ENCODE measurements around the gene GPR42. TPM values are rescaled to one million over a fixed set of nuclear protein-coding genes. Genes with fewer than 3 reads are reported as not detected.

GPR42 gene
- total RNA-seq, 6 experiments from 2014 or later: not detected

GRCh38 chr19:35417713-35418534, 47.1 kb downstream of the GPR42 start:
- H3K27ac ChIP-seq: no peak overlapping the region
- H3K4me3 ChIP-seq: no peak overlapping the region
- intact Hi-C loops (cut with DNase I): loop anchor here in 1 of 2 donors (10.0 kb wide), 1 partner anchor 57 kb away; no protein-coding TSS in a partner anchor
- H3K36me3 ChIP-seq: no peaks in the 10 kb centered on the region
- WGBS (ENCODE audit: insufficient coverage, low coverage, low lambda C conversion rate, missing lambda C conversion rate): 48% methylated on average over 4 of the region's 7 CpGs
- ATAC-seq: no peak
- no peak for DNase-seq
- peaks cover 0 to 8% (median 0%) of the 10 kb centered on the region in 4 donors for H3K4me1 ChIP-seq
- H3K27me3 ChIP-seq: no peaks in the 10 kb centered on the region
- H3K9me3 ChIP-seq: no peaks in the 10 kb centered on the region
- TF ChIP-seq POLR2A (IDR thresholded peaks at IDR 0.05) (no peak), CTCF (IDR thresholded peaks at IDR 0.05) (no peak)

- H3K27me3 ChIP-seq: no peaks in the 10 kb centered on the region
- H3K4me3 ChIP-seq: no peak overlapping the region
- peaks cover 0 to 8% (median 0%) of the 10 kb centered on the region in 4 donors for H3K4me1 ChIP-seq
- no peak for DNase-seq
- H3K9me3 ChIP-seq: no peaks in the 10 kb centered on the region
- TF ChIP-seq POLR2A (IDR thresholded peaks at IDR 0.05): no peak
- TF ChIP-seq CTCF (IDR thresholded peaks at IDR 0.05): no peak
- no peak for ATAC-seq
- intact Hi-C loops (cut with DNase I): loop anchor here in 1 of 2 donors (10.0 kb wide), 1 partner anchor 56 kb away; no protein-coding TSS in a partner anchor
- H3K27ac ChIP-seq: no peak overlapping the region
- no CpG with 5 or more reads among the region's 3 CpGs for WGBS (ENCODE audit: insufficient coverage, low coverage, low lambda C conversion rate, missing lambda C conversion rate)
- H3K36me3 ChIP-seq: no peaks in the 10 kb centered on the region
Measured at GRCh38 chr19:35419046-35419445, 48.2 kb downstream of the GPR42 start.

- Histone ChIP-seq H3K9me3 (no peaks in the 10 kb centered on the region), H3K4me1 (peaks cover 0 to 8% (median 0%) of the 10 kb centered on the region in 4 donors), H3K27me3 (no peaks in the 10 kb centered on the region), H3K27ac (peak overlapping the region in 1 of 3 donors; percentile 32), H3K36me3 (no peaks in the 10 kb centered on the region), H3K4me3 (no peak overlapping the region)
- ATAC-seq: no peak
- peak in 1 of 3 donors; percentile 11 for DNase-seq
- intact Hi-C loops (cut with DNase I): loop anchor here in 1 of 2 donors (10.0 kb wide), 1 partner anchor 55 kb away; no protein-coding TSS in a partner anchor
- TF ChIP-seq POLR2A (IDR thresholded peaks at IDR 0.05) (no peak), CTCF (IDR thresholded peaks at IDR 0.05) (no peak)
- WGBS (ENCODE audit: insufficient coverage, low coverage, low lambda C conversion rate, missing lambda C conversion rate): 78% methylated on average over 5 of the region's 5 CpGs
Measured at GRCh38 chr19:35419805-35420204, 48.9 kb downstream of the GPR42 start.

- DNase-seq (peak in 1 of 3 donors; percentile 51), ATAC-seq (no peak)
- no peak overlapping the region for H3K27ac ChIP-seq
- H3K9me3 ChIP-seq: no peaks in the 10 kb centered on the region
- TF ChIP-seq POLR2A (IDR thresholded peaks at IDR 0.05) (no peak), CTCF (IDR thresholded peaks at IDR 0.05) (no peak)
- H3K36me3 ChIP-seq: no peaks in the 10 kb centered on the region
- WGBS (ENCODE audit: insufficient coverage, low coverage, low lambda C conversion rate, missing lambda C conversion rate): 68% methylated on average over 6 of the region's 11 CpGs
- no peaks in the 10 kb centered on the region for H3K27me3 ChIP-seq
- no peak overlapping the region for H3K4me3 ChIP-seq
- peaks cover 0 to 8% (median 0%) of the 10 kb centered on the region in 4 donors for H3K4me1 ChIP-seq
- intact Hi-C loops (cut with DNase I): no loop called here
Measured at GRCh38 chr19:35421362-35421761, 50.5 kb downstream of the GPR42 start.

Small RNAs within 50 kb of the gene (microRNA-seq; reads per million reads assigned to microRNA genes)
- 0 to 0.29 reads per million in 2 donors for gene MIR5196

Small RNAs within 50 kb of the gene (small RNA-seq; reads per million reads assigned to genes)
- 0 reads per million in 2 experiments for gene RN7SL491P

Other genes starting within 250 kb of the GPR42 start
- 1 to 10 TPM in 5 of 6 experiments, under 1 TPM in 1; 0.99 to 2.0 (median 1.5) TPM for gene LGI4, start 236.0 kb upstream of the GPR42 start, total RNA-seq
- gene FXYD1, start 232.2 kb upstream of the GPR42 start, total RNA-seq: 100 to 1,000 TPM in 4 of 6 experiments, 10 to 100 TPM in 2; 38.9 to 263 (median 140) TPM
- gene FXYD7, start 227.8 kb upstream of the GPR42 start, total RNA-seq: under 1 TPM in 1 of 6 experiments, not detected in 5; 0.49 TPM
- 10 to 100 TPM in 4 of 6 experiments, 1 to 10 TPM in 2; 5.6 to 23.6 (median 14.2) TPM for gene FXYD5, start 216.3 kb upstream of the GPR42 start, total RNA-seq
- gene FAM187B, start 142.3 kb upstream of the GPR42 start, total RNA-seq: not detected
- gene LSR, start 122.1 kb upstream of the GPR42 start, total RNA-seq: 100 to 1,000 TPM in 4 of 6 experiments, 10 to 100 TPM in 2; 96.6 to 138 (median 112) TPM
- gene USF2, start 102.1 kb upstream of the GPR42 start, total RNA-seq: 10 to 100 TPM; 65.4 to 78.5 (median 75.7) TPM
- gene HAMP, start 88.5 kb upstream of the GPR42 start, total RNA-seq: 100 to 1,000 TPM in 2 of 6 experiments, 10 to 100 TPM in 3, under 1 TPM in 1; 0.86 to 146 (median 65.3) TPM
- under 1 TPM in 1 of 6 experiments, not detected in 5; 0.40 TPM for gene MAG, start 78.9 kb upstream of the GPR42 start, total RNA-seq
- 1 to 10 TPM in 3 of 6 experiments, under 1 TPM in 3; 0.39 to 1.3 (median 0.96) TPM for gene CD22, start 41.9 kb upstream of the GPR42 start, total RNA-seq
- gene FFAR1, start 23.2 kb upstream of the GPR42 start, total RNA-seq: not detected
- under 1 TPM in 1 of 6 experiments, not detected in 5; 0.27 TPM for gene FFAR3, start 12.6 kb upstream of the GPR42 start, total RNA-seq
- gene FFAR2, start 77.2 kb downstream of the GPR42 start, total RNA-seq: under 1 TPM in 3 of 6 experiments, not detected in 3; 0.30 to 0.64 (median 0.35) TPM
- not detected for gene KRTDAP, start 119.4 kb downstream of the GPR42 start, total RNA-seq
- gene DMKN, start 142.6 kb downstream of the GPR42 start, total RNA-seq: 1 to 10 TPM; 1.0 to 4.0 (median 2.0) TPM
- under 1 TPM in 1 of 6 experiments, not detected in 5; 0.24 TPM for gene SBSN, start 157.2 kb downstream of the GPR42 start, total RNA-seq
- not detected for gene GAPDHS, start 162.4 kb downstream of the GPR42 start, total RNA-seq
- gene TMEM147, start 174.6 kb downstream of the GPR42 start, total RNA-seq: 10 to 100 TPM; 29.4 to 65.7 (median 36.2) TPM
- gene ATP4A, start 192.6 kb downstream of the GPR42 start, total RNA-seq: under 1 TPM in 1 of 6 experiments, not detected in 5; 0.06 TPM
- not detected for gene PMIS2, start 215.1 kb downstream of the GPR42 start, total RNA-seq
- gene HAUS5, start 241.7 kb downstream of the GPR42 start, total RNA-seq: 1 to 10 TPM; 3.7 to 6.1 (median 4.4) TPM